RWPE1 (cell line): Measurements from ENCODE around the gene HSPBAP1.

Experiments used
- CTCF ChIA-PET: fragments of 350-600 bp; sonication (Branson Sonifier 250); formaldehyde crosslinking; extraction: SDS; loops from one replicate; lab custom pipeline; 2021; lab: Yijun Ruan, JAX
- POLR2A ChIA-PET: fragments of 400-600 bp; formaldehyde crosslinking; extraction: SDS; loops from one replicate; lab custom pipeline; 2020; ENCODE audit warnings: antibody characterized with exemption; ENCODE audit not compliant: low non-redundant PET; lab: Yijun Ruan, JAX
- DNase-seq: peaks from one replicate; pipeline ENCODE4 v3.0.0; 2012; ENCODE audit warnings: low spot score
- H3K27ac ChIP-seq: fragments of 450-650 bp; 2 replicates; pipeline ENCODE4 v1.5.1; 2017
- TF ChIP-seq, protein P1 (sequence below): fragments of 450-650 bp; conservative IDR thresholded peaks from 2 replicates; pipeline ENCODE4 v1.5.1; 2017; ENCODE audit warnings: low read depth, mild to moderate bottlenecking

The HSPBAP1 gene

DNA sequence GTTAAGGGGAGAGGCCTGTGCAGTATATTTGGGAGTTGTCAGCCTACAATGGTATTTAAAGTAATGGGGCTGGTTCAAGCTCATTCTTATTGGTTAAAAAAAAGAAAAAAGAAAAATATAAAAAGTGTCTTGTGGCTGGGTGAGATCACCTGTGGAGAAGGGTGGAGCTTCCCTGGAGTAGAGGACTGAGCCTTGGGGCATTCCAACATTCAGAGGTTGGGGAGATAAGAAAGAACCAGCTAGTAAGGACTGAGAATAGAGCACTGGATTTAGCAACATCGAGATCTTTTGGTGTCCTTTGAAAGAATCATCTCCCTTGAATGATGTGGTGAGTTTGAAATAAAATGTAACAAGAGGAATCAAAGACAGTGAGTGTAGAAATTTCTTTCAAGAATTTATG, 6.4 kb upstream of the HSPBAP1 start:
- CTCF ChIA-PET, result no interaction called here
- POLR2A ChIA-PET, result no interaction called here
- TF ChIP-seq, protein P1, sequence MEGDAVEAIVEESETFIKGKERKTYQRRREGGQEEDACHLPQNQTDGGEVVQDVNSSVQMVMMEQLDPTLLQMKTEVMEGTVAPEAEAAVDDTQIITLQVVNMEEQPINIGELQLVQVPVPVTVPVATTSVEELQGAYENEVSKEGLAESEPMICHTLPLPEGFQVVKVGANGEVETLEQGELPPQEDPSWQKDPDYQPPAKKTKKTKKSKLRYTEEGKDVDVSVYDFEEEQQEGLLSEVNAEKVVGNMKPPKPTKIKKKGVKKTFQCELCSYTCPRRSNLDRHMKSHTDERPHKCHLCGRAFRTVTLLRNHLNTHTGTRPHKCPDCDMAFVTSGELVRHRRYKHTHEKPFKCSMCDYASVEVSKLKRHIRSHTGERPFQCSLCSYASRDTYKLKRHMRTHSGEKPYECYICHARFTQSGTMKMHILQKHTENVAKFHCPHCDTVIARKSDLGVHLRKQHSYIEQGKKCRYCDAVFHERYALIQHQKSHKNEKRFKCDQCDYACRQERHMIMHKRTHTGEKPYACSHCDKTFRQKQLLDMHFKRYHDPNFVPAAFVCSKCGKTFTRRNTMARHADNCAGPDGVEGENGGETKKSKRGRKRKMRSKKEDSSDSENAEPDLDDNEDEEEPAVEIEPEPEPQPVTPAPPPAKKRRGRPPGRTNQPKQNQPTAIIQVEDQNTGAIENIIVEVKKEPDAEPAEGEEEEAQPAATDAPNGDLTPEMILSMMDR, result no peak
- no peak overlapping the region for H3K27ac ChIP-seq
- DNase-seq, result no peak

DNA sequence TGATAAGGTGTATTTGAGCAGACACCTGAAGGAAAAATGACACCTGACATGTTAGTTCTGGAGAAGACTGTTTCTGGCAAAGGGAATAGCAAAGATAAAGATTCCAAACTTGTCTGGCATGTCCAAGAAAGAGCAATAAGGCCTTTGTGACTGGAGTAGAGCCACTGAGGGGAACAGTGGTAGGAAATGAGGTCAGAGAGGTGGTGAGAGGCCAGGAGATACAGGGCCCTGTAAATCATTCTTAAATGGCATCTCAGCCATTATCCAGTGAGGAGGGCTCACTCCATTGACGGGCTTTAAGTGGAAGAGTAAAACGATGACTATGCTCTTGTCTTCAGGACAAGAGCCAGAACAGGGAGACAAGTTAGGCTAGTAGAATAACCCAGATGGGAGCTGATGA, 5.7 kb upstream of the HSPBAP1 start:
- TF ChIP-seq, protein P1, result no peak
- CTCF ChIA-PET, result no interaction called here
- POLR2A ChIA-PET, result no interaction called here

DNA sequence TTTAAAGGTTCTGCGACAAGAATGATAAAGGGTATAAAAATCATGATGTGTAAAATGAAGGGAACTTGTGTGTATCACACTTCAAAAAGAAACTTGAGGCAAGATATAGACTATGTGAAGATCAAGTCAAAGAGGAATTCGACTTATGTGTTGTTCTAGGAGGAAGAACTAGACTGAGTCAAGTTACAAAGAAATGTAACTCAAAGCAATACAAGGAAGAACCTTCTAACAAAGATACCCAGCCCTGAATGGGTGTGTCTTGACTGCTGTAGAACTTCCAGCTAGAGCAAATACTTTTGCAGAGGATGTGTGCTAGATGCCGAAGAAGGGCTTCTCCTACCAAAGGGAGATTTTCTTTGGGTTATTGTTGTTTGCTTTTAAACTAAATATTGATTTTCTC, 3.7 kb upstream of the HSPBAP1 start:
- H3K27ac ChIP-seq, result no peak overlapping the region
- CTCF ChIA-PET, result interaction anchor here (0.5 kb wide), 1 partner anchor 128 kb away, joined by 3 read pairs; no protein-coding TSS in a partner anchor
- TF ChIP-seq, protein P1, result no peak
- POLR2A ChIA-PET, result no interaction called here
- no peak for DNase-seq

More for the DNA sequence above, 5.7 kb upstream of the HSPBAP1 start:
- no peak overlapping the region for H3K27ac ChIP-seq
- DNase-seq, result no peak

DNA sequence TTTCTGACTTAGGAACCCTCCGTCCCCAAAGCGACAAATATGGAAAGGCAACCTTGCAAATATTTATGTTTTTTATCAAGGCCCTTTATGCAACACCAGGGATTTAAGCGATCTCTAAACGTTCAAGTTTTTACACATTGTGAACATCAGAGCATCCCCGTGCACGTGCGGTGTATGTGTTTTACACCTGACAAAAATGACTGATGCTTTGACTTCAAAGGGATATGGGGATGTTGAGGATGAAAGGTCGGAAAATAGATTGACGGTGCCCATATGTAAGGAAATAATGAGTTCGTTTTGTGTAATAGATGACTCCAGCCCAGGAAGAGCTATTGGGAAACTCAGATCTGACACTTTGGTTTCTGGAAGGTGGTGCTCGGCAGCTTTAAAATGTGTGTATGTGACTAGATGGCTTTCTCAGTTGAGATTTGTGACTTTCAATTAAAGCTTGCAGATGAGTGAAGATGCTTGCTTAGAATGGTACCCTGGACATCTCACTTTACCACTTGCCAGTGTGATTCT, 2.1 kb upstream of the HSPBAP1 start:
- POLR2A ChIA-PET, result no interaction called here

DNA sequence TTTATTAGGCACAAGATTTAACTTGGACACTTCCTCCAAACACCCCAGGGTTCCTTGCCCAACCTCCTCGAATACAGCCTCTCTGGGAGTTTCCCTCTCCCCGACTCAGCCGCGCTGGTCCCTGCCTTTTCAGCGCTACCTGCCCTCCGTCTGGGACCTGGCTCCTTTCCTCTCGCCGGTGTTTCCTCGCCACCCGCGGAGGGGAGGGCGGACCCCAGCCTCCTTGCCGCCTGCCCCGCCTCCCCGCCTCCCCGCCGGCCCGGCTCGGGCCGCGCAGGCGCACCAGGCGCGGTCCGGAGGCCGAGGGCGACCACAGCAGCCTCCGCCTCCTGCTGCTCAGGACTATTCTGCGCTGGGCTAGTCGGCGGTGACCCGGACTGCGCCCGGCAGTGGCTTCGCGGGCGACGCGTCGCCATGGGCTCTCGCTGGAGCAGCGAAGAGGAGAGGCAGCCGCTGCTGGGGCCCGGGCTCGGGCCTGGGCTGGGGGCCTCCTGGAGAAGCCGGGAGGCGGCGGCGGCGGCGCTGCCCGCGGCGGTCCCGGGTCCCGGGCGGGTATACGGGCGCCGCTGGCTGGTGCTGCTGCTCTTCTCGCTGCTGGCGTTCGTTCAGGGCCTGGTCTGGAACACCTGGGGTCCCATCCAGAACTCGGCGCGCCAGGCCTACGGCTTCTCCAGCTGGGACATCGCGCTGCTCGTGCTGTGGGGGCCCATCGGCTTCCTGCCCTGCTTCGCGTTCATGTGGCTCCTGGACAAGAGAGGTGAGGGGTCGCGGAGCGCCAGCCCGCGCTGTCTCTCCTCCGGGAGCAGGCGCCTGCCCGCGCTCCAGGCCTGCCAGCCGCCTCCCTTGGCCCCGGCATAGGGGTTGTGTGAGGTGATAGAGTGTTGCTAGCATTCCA, 1.4 kb upstream of the HSPBAP1 start, which contains the start of gene SLC49A4:
Gene SLC49A4, plus strand, starts transcription at position 291 of the 895 bp plus-strand sequence. Its CDS starts 124 bp downstream, at position 415.
- ChIA-PET CTCF (no interaction called here), POLR2A (interaction anchor here (1.2 kb wide), 1 partner anchor 231 kb away, joined by 4 read pairs; the partner anchor contains the start of genes DTX3L and PARP9)
- peak; percentile 83 for DNase-seq

More for the DNA sequence above, 2.1 kb upstream of the HSPBAP1 start:
- no peak for DNase-seq
- TF ChIP-seq, protein P1, result no peak
- H3K27ac ChIP-seq, result peak overlapping the region; percentile 99
- CTCF ChIA-PET, result no interaction called here

DNA sequence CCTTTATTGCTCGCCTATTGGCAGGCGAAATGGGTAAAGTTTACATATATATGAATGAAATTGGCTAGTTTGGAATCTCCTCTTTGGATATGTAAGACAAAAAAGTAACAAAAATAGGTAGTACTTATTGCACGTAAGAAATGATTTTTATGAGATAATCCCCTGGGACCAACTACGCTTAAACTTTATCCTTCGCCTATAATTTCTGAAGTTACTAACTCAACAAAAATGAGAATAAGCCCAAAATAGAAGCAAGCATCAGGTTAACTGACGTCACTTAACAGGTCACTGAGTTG, 800 bp upstream of the HSPBAP1 start:
- ChIA-PET POLR2A (interaction anchor here (1.2 to 1.3 kb wide), 2 partner anchors 10 to 230 kb away, joined by 4 read pairs; partner anchors contain the start of genes DTX3L and PARP9), CTCF (no interaction called here)
- no peak for DNase-seq
- TF ChIP-seq, protein P1, result no peak
- H3K27ac ChIP-seq, result peak overlapping the region; percentile 99

More for the DNA sequence above, 1.4 kb upstream of the HSPBAP1 start, which contains the start of gene SLC49A4:
- TF ChIP-seq, protein P1, result no peak
- peak within 1 kb of the TSS; percentile 99 for H3K27ac ChIP-seq
